ENCODE results near the gene EOLA1.

DNA sequence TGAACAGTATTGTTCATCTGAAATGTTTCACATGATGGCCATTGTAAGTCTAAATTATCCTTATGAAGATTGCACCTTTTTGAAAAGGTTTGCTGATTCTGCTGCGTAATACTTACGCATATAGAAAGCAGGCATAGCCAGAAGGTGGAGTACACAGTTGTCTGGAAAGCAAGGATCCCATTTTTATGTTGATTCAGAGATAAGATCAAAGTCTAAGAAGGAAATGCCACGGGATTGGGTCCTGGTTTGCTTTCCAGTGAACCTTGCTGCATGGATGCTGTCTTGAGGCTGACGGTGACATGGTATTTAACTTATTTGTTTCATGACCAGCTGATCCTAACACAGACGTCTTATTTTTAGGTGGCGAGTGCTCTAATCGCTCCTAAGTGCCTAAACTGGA lies 31.0 kb downstream of the EOLA1 start:
- TF ChIP-seq, protein P1, sequence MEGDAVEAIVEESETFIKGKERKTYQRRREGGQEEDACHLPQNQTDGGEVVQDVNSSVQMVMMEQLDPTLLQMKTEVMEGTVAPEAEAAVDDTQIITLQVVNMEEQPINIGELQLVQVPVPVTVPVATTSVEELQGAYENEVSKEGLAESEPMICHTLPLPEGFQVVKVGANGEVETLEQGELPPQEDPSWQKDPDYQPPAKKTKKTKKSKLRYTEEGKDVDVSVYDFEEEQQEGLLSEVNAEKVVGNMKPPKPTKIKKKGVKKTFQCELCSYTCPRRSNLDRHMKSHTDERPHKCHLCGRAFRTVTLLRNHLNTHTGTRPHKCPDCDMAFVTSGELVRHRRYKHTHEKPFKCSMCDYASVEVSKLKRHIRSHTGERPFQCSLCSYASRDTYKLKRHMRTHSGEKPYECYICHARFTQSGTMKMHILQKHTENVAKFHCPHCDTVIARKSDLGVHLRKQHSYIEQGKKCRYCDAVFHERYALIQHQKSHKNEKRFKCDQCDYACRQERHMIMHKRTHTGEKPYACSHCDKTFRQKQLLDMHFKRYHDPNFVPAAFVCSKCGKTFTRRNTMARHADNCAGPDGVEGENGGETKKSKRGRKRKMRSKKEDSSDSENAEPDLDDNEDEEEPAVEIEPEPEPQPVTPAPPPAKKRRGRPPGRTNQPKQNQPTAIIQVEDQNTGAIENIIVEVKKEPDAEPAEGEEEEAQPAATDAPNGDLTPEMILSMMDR (IDR thresholded peaks at IDR 0.05) = no peak
- no peak for TF ChIP-seq POLR2A (IDR thresholded peaks at IDR 0.05)
